Measurements from ENCODE around the gene GDPD5. TPM values are rescaled to one million over a fixed set of nuclear protein-coding genes. Genes with fewer than 3 reads are reported as not detected.

GDPD5 gene
- total and polyA plus RNA-seq, 9 of the 15 experiments (the other 6 are each of a cell fraction or from before 2014, with no cell fraction given) = 0.32 to 27.3 (median 8.0) TPM

DNA sequence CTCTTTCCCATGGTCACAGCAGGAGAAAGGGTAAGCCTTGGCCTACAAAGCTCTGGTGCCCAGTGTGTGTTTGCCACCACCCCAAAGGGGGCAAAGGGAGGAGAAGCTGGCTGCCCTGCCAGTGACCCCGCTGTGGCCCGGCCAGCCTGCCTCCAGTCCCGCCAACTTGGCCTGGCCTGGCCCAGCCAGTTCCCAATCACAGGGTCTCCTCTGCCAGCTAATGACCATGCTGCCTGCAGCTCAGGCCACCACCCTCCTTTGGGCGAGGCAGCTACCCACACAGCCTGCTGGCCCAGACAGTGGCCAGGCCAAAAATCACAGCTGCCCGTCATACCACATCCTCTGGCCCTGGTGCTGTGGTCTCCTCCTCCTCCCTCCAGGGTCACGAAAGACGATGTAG, 5.1 kb downstream of the GDPD5 start:
- no peaks in the 10 kb centered on the region for H3K9me1 ChIP-seq (ENCODE audit: control insufficient read depth, insufficient read depth, low read length)
- H3K9me3 ChIP-seq (replicated peaks; ENCODE audit: control insufficient read depth, insufficient read depth, low read depth, low read length) = no peaks in the 10 kb centered on the region
- H3K4me2 ChIP-seq (ENCODE audit: insufficient read depth, low read length) = no peak overlapping the region
- H3K36me3 ChIP-seq (ENCODE audit: control insufficient read depth, insufficient read depth, low read length) = no peaks in the 10 kb centered on the region
- 72% methylated on average over 5 of the region's 7 CpGs for WGBS (ENCODE audit: insufficient coverage, low coverage, missing lambda C conversion rate)
- peaks cover 15 to 48% of the 10 kb centered on the region in 2 experiments for H3K4me1 ChIP-seq (replicated peaks in 1 of 2; ENCODE audit: control insufficient read depth in 2 of 2, insufficient read depth in 2 of 2, low read length in 2 of 2)
- intact Hi-C loops (cut with micrococcal nuclease) = no loop called here
- no peak overlapping the region for H3K27ac ChIP-seq (ENCODE audit: extremely low read depth, low read depth, low read length)
- in situ Hi-C loops (cut with MboI) = no loop called here
- ChIA-PET CTCF (ENCODE audit: low intra/inter-chr PET ratio) (no interaction called here), POLR2A (interaction anchor here (0.6 to 1.9 kb wide), 7 partner anchors 8 to 120 kb away, joined by 3 to 7 read pairs (median 3); no protein-coding TSS in a partner anchor)
- ATAC-seq (no peak), DNase-seq (ENCODE audit: extremely low read depth in 1 of 4, low spot score in 3 of 4) (no peak), FAIRE-seq (no peak)
- no TSS peak for BruUV-seq (replicated peaks)
- H3K4me3 ChIP-seq = no peak overlapping the region
- H3K79me2 ChIP-seq (ENCODE audit: control insufficient read depth, insufficient read depth, low read length) = peaks cover 7% of the 10 kb centered on the region; the same call in 1 of the 3 replicates
- H2AFZ ChIP-seq (ENCODE audit: low read depth, low read length) = no peak overlapping the region
- peak overlapping the region in 1 of 2 experiments; percentile 55; a peak in 1 of 4 replicates for H3K9ac ChIP-seq (ENCODE audit: insufficient read depth in 1 of 2, low read depth in 2 of 2, low read length in 2 of 2)
- no peaks in the 10 kb centered on the region for H3K27me3 ChIP-seq (ENCODE audit: control insufficient read depth in 2 of 2, insufficient read depth in 2 of 2, low read length in 2 of 2)
- peaks cover 7% of the 10 kb centered on the region; the same call in 1 of the 2 replicates for H4K20me1 ChIP-seq (replicated peaks; ENCODE audit: control insufficient read depth, insufficient read depth, low read length)
- TF ChIP-seq NCOA4 (IDR thresholded peaks at IDR 0.05; ENCODE audit: partially characterized antibody) = no peak
- TF ChIP-seq HNRNPUL1 (IDR thresholded peaks at IDR 0.05; ENCODE audit: low read length) = no peak
- no peak for TF ChIP-seq ZKSCAN8 (CRISPR knock-in tag; IDR thresholded peaks at IDR 0.05)
- TF ChIP-seq ZNF511 (CRISPR knock-in tag; IDR thresholded peaks at IDR 0.05) = no peak
- TF ChIP-seq, protein P1, sequence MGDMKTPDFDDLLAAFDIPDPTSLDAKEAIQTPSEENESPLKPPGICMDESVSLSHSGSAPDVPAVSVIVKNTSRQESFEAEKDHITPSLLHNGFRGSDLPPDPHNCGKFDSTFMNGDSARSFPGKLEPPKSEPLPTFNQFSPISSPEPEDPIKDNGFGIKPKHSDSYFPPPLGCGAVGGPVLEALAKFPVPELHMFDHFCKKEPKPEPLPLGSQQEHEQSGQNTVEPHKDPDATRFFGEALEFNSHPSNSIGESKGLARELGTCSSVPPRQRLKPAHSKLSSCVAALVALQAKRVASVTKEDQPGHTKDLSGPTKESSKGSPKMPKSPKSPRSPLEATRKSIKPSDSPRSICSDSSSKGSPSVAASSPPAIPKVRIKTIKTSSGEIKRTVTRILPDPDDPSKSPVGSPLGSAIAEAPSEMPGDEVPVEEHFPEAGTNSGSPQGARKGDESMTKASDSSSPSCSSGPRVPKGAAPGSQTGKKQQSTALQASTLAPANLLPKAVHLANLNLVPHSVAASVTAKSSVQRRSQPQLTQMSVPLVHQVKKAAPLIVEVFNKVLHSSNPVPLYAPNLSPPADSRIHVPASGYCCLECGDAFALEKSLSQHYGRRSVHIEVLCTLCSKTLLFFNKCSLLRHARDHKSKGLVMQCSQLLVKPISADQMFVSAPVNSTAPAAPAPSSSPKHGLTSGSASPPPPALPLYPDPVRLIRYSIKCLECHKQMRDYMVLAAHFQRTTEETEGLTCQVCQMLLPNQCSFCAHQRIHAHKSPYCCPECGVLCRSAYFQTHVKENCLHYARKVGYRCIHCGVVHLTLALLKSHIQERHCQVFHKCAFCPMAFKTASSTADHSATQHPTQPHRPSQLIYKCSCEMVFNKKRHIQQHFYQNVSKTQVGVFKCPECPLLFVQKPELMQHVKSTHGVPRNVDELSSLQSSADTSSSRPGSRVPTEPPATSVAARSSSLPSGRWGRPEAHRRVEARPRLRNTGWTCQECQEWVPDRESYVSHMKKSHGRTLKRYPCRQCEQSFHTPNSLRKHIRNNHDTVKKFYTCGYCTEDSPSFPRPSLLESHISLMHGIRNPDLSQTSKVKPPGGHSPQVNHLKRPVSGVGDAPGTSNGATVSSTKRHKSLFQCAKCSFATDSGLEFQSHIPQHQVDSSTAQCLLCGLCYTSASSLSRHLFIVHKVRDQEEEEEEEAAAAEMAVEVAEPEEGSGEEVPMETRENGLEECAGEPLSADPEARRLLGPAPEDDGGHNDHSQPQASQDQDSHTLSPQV (IDR thresholded peaks at IDR 0.05) = no peak
- no peak for TF ChIP-seq ARID4B (CRISPR knock-in tag; IDR thresholded peaks at IDR 0.05)
- no peak for TF ChIP-seq ZNF764 (CRISPR knock-in tag; IDR thresholded peaks at IDR 0.05; ENCODE audit: low read depth)
- TF ChIP-seq NR0B1 (IDR thresholded peaks at IDR 0.05; ENCODE audit: partially characterized antibody) = no peak
- TF ChIP-seq SAFB (IDR thresholded peaks at IDR 0.05; ENCODE audit: borderline replicate concordance, low read depth, low read length) = no peak
- TF ChIP-seq MXI1 (IDR thresholded peaks at IDR 0.05; ENCODE audit: low read depth, low read length) = no peak
- TF ChIP-seq SAFB2 (IDR thresholded peaks at IDR 0.05; ENCODE audit: borderline replicate concordance, low read depth, low read length, severe bottlenecking) = no peak
